Measurements from ENCODE around the gene DHDDS. TPM values are rescaled to one million over a fixed set of nuclear protein-coding genes. Genes with fewer than 3 reads are reported as not detected.
A peak's percentile ranks its signal among the peaks of the same experiment; 100 is the strongest.
"Not testable (repeated sequence)": the region's sequence is repeated elsewhere in the genome, so short reads cannot be mapped to it uniquely, and the experiment has no call there.

The DHDDS gene
- total RNA-seq, 1 donor from 2014 or later: 21.2 TPM

DNA sequence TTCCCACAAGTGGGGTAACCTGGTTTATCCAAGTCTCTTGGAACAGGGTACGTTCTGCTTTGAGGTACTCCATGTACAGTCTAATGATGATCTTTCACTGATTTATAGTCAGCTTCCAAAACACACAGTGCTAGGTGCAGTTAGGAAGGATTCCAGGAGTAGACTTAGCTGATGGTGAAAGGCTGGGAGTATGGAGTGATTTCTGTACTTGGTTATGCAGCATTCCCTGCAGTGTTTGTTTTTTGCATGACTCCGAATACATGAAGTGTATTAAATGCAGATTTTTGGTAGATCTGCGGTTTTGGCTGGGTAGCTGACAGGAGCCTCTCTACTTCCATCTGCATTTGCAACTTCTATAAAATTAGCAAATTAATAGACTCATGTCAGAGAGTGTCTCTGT lies 43.9 kb downstream of the DHDDS start:
- no peak for DNase-seq (ENCODE audit: low read depth in 2 of 2)

DNA sequence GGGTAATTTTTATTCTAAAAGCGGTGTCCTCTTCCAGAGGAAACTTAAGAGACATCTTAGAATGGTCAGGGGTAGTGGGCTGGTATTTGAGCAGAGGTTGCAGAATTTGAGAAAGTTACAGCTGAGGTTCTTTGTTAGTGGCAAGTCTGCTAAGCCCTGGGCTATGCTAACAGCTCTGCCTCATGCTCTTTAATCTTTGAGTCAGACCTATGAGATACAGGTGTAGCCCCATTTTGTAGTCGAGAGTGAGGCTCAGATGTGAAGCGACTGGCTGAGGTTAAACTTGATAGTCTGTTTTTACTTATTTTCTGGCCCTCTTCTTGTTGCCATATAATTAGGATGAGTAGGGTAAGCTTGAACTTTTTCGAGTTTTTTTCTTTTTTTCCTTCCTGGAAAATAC lies 44.8 kb downstream of the DHDDS start:
- DNase-seq (ENCODE audit: low read depth in 2 of 2): no peak

DNA sequence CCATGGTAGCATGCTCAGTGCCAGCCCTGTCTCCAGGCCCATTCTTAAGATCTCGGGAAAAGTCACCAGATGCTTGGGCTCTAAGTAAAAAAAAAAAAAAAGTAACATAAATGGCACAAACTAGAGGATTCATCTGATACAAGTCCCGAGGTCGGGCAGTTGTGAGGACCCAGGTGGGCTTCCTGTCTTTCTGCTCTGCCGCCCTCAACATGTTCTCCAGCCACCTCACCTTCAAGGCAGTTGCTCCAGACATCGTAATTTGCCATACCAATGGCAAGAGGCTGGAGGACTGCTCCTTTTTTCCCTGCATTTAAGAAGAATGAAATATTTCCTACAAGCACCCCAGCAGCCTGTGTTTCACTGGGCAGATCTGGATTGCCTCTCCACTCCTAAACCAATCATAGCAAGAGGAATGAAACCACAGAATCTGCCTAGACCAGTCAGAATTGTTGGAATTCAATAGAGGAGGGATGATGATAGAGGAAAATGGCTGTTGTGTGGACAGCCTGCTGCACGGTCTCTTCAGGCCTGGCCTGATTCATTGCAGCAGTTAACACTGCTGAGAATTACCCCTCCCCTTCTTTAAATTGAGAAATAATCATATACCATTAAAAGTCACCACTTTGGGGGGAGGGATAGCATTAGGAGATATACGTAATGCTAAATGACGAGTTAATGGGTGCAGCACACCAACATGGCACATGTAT lies 45.5 kb downstream of the DHDDS start:
- DNase-seq (ENCODE audit: low read depth in 2 of 2): no peak

DNA sequence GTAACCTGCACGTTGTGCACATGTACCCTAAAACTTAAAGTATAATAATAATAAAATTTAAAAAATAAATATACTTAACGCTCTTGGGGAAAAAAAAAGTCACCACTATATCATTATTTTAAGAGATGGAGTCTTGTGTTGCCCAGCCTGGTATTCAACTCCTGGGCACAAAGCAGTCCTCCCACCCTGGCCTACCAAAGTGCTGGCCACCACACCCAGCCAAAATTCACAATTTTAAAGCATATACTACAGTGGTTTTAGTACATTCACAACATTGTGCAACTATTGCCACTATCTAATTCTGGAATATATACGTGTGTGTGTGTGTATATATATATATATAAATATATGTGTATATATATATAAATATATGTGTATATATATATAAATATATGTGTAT lies 46.0 kb downstream of the DHDDS start:
- DNase-seq (ENCODE audit: low read depth in 2 of 2): no peak

DNA sequence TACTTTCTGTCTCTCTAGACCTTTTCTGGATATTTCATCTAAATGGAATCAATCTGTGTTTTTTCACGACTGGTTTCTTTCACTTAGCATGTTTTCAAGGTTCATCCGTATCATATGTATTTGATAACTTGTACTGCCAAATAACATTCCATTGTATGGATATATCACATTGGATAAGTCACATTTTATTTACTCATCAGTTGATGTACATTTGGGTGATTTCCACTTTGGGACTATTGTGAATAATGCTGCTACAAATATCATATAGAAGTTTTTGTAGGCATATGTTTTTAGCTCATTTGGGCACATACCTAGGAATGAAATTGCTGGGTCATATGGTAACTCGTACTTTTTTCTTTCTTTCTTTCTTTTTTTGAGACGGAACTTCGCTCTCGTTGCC lies 46.9 kb downstream of the DHDDS start:
- no peak for DNase-seq (ENCODE audit: low read depth in 2 of 2)

DNA sequence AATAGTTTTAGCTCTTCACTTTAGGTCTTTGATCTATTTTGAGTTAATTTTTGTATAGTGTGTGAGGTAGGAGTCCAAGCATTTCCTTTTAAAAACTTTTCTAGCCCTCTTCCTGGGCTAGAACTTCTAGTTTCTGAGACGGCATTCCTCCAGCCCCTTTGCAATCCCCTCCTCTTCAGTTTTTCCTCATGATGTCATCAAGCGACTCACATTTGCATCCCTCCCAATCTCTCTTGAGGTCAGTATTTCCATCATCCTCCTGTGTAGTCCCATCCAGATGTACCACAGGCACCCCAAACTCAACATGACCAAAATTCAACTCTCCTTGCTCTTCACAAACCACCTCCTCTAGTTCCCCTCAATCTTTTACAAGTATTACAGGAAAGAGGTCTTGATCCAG lies 50.8 kb downstream of the DHDDS start:
- DNase-seq (ENCODE audit: low read depth in 2 of 2): no peak

DNA sequence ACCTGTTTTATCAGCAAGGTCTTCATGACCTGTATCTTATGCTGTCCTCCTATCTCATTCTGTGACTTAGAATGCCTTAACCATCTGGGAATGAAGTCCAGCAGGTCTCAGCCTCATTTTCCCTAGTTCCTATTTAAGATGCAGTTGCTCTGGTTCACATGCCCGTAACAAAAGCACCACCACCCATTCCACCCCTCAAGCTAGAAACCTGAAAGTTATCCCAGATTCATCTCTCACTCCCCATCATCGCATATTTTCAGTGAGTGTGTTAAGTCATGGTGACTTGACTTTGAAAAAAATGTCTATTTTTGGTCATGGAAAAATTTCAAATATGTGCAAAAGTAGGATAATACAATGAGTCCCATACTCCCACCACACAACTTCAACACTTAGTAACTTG lies 51.9 kb downstream of the DHDDS start:
- no peak for DNase-seq (ENCODE audit: low read depth in 2 of 2)

DNA sequence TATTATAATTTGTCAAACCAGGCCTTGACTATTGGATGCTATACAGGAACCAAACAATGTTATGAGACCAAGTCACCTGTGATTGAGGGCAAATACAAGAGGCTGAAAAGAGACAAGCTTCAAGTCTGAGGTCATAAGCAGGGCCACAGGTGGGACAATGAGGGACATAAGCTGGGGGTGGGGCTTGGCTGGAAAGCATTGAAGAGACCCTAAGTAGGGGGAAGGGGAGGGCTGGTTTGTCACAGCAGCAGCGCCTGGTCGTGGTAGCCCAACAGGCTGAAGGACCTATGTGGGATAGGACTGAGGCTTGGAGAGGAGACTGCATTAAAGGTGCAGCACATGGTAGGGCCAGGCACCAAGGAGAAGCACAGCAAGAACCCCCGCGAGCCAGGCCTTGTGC lies 58.0 kb downstream of the DHDDS start:
- no peak for DNase-seq (ENCODE audit: low read depth in 2 of 2)

DNA sequence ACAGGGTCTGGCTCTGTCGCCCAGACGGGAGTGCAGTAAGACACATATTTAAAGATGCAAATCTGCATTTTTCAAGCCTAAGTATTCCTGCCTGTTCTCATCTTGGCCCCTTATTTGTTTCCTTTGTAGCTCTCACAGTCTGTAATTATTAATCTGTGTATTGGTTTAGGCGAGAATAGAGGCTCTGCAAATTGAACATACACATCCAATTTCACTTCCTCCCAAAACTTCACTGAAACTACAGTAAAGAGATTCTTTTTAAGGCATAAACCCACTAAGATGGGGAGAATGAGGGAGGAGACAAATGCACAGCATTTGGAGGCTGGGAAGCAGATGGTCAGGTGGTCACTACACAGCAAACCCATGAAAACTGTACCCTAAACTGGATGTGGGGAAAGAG lies 61.1 kb downstream of the DHDDS start:
- no peak for DNase-seq (ENCODE audit: low read depth in 2 of 2)

DNA sequence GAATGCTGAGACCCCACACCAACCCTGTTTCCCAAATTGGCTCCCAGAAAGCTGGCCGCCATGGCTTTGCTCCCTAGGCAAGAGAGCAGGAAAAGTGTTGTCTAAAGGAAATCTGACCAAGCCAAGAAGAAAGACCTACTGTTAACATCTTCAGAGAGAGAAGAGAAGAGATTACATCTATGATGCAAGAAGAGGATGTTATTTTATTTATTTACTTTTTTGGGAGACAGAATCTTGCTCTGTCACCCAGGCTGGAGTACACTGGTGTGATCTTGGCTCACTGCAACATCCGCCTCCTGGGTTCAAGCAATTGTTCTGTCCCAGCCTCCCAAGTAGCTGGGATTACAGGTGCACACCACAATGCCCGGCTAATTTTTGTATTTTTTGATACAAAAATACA lies 61.8 kb downstream of the DHDDS start:
- no peak for DNase-seq (ENCODE audit: low read depth in 2 of 2)

DNA sequence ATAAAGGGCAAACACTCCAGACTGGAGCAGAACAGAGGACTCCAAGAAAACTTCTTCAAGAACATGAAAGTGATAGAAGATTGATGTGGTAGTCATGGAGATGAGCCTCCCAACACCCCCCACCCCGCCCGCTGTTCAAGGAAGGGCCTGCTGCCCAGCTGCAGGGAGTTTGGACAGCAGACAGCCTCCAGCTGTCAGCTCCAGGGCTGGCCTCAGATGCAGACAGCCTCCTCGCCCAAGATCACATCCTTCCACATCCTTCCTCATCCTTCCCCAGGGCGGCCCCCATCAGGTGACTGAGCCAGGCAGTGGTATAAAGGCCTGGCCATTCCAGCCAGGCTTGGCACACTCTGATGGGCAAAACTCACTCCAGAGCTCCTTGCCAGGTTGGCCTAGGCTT lies 64.7 kb downstream of the DHDDS start:
- no peak for DNase-seq (ENCODE audit: low read depth in 2 of 2)

DNA sequence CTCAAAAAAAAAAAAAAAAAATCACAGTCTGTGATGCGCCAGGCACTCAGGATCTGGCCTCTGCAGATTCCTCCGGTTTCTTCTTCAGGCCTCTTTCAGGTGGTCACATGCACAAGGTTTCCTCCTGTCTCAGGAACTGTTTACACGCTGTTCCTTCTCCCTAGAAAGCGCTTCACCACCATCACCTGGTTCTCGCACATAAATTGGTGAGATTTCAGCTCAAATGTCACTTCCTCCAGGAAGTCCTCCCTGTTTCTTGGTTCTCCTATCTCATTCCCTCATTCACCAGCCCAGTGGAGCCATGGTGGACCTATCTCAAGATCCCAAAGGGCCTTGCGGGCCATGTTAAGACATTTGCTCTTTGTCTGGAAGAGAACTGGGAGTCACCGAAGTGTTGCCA lies 66.8 kb downstream of the DHDDS start:
- no peak for DNase-seq (ENCODE audit: low read depth in 2 of 2)

DNA sequence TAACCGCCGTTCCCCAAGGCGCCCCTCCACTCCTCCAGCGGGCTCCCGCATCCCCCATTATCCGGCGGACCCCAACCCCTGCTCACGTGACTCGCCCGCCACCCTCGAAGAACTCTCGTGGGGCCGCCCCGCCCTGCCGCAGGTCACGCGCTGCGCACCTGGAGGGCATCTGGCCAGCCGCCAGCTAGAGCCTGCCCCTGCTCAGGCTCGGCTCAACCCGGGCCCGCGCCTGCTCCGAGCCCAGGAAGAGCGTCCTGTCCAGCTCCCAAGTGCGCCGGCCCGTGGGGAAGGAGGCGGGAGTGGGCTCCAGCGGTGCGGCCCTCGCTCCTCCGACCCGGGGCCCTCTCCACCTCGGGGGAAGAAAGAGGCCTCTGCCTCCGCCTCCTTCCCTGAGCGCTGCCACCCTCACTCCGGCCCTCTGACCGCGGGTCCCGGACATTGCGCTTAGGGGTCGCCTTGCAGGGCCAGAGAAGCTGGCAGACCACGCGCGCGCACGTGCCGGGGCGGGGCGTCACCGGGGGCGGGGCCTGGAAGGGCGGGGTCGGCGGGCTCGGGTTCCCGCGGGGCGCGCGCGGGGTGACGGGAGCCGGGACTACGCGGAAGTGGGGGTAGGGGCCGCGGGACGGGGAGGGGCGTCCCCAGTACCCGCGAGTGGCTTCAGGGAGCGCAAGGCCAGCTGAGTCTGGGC lies 68.5 kb downstream of the DHDDS start:
- DNase-seq (ENCODE audit: low read depth in 2 of 2): peak; percentile 23 to 74

DNA sequence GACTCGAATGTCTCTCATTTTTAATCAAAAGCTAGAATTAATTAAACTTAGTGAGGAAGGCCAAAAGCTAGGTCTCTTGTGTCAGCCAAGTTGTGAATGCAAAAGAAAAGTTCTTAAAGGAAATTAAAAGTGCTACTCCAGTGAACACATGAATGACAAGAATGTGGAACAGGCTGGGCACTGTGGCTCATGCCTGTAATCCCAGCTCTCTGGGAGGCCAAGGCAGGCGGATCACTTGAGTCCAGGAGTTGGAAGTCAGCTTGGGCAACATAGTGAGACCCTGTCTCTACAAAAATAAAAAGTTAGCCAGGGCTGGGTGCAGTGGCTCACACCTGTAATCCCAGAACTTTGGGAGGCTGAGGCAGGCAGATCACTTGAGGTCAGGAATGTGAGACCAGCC lies 78.6 kb downstream of the DHDDS start:
- not testable (repeated sequence) for DNase-seq (ENCODE audit: low read depth in 2 of 2)

DNA sequence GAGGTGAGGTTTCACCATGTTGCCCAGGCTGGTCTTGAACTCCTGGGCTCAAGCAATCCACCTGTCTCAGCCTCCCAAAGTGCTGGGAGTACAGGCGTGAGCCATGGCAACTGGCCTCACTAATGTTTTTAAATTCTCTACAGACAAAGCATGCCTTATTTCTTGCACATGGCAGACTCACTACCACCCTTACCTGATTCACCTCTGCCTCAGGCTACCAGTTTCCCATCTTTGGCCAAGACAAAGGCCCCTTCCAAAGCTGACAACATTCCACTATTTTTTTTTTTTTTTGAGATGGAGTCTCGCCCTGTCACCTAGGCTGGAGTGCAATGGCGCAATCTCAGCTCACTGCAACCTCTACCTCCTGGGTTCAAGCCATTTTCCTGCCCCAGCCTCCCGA lies 83.7 kb downstream of the DHDDS start:
- DNase-seq (ENCODE audit: low read depth in 2 of 2): not testable (repeated sequence)

DNA sequence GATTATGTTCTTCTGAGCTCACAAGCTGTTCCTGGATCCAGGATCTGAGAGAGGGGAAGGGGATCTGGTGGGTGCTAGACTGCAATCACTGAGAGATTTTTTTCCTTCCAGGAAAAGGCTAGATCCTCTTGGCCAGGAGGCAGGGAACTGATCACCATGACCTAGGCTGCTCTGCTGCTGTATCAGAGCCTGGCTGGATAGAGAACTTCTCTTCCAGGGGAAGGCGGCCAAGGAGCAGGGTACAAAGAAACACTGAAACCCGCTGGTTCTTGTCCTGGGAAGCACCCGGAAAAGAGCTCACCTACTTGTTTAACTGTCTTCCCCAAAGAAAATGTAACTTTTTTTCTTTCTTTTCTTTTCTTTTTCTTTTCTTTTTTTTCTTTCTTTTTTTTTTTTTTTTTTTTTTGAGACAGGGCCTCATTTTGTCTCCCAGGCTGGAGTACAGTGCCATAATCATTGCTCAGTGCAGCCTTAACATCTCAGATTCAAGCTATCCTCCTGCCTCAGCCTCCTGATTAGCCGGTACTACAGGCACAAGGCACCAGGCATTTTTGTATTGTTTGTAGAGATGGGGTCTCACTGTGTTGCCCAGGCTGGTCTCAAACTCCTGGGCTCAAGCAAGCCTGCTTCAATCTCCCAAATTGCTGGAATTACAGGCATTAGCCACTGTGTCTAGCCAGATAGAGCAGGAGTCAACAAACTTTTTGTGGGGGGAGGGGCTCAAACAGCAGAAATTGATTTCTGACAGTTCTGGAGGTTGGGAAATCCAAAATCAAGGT lies 85.1 kb downstream of the DHDDS start:
- DNase-seq (ENCODE audit: low read depth in 2 of 2): no peak

DNA sequence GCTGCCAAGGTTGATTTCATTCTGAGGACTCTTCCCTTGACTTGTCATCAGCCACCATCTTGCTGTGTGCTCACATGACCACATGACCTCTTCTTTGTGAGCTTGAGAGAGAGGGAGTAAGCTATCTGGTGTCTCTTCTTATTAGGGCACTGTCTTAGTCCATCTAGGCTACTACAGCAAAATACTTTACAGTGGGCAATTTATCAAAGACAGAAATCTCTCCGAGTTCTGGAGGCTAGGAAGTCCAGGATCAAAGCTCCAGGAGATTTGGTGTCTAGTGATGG lies 85.6 kb downstream of the DHDDS start:
- no peak for DNase-seq (ENCODE audit: low read depth in 2 of 2)

DNA sequence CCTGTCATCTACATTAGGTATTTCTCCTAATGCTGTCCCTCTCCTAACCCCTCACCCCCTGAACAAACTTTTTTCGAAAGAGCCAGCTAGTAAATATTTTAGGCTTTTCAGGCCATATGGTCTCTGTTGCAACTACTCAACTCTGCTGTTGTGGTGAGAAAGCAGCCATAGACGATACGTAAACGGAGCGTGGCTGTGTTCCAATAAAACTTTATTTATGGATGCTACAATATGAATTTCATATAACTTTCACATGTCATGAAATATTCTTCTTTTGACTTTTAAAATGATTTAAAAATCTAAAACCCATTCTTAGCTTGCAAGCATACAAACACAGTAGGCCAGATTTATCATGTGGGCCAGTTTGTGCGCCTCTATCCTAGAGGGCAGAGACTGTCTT lies 86.2 kb downstream of the DHDDS start:
- DNase-seq (ENCODE audit: low read depth in 2 of 2): no peak

DNA sequence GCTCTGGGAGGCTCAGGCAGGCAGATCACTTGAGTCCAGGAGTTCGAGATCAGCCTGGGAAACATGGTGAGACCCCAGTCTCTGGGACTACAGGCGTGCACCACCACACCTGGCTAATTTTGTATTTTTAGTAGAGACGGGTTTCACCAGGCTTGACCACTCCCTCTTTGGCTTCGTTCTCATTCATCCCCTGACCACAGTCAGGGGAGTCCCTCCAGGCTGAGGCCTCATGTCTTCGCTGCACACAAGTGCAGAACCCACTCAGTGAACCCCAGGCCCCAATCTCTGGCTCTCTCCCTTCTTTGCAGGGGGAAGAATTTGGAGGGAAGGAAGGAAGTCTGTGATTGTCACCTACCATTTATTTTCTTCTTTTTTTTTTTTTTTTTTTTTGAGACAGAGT lies 88.2 kb downstream of the DHDDS start:
- DNase-seq (ENCODE audit: low read depth in 2 of 2): no peak
